Activated CD4-positive, CD25-positive, alpha-beta regulatory T cell (primary cell): ENCODE results near the gene NR2E3.

Experiments used
- DNase-seq, 4 experiments: peaks; one replicate each; lab custom pipeline; 2025; lab: John Stamatoyannopoulos, UW

Gene NR2E3

DNA sequence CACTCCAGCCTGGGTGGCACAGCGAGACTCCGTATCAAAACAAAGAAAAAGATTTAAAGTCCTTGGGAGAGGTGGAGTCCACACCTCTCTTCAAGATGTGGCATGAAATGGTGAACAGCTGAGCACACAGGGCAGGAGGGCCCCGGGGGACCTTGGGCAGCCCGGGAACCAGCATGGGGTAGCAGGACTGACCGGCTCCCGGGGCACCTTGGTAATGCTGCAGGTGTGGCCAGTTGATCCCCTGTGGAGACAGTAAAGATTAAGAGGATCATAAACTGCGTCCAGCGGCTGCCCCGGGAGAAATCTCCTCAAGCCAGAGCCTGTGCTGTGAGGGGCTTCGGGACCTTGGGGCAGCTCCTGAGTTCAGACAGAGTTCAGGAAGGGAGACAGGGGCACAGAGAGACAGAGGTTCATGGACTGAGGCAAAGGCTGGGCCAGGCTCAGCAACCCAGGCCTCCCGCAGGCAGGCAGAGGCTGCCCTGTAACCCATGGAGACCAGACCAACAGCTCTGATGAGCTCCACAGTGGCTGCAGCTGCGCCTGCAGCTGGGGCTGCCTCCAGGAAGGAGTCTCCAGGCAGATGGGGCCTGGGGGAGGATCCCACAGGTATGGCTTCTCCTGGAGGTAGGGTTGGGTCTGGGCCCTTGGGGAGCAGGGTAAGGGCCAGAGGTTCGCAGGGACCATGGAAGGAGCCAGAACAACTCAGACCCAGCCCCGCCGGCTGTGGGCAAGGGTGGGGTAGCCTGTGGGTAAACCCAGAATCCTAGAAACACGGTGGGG is at the start of gene NR2E3:
Gene NR2E3 (plus strand): TSS at position 299 of the 780 bp plus-strand sequence. CDS start 190 bp downstream, at position 489.
- DNase-seq, result no peak

DNA sequence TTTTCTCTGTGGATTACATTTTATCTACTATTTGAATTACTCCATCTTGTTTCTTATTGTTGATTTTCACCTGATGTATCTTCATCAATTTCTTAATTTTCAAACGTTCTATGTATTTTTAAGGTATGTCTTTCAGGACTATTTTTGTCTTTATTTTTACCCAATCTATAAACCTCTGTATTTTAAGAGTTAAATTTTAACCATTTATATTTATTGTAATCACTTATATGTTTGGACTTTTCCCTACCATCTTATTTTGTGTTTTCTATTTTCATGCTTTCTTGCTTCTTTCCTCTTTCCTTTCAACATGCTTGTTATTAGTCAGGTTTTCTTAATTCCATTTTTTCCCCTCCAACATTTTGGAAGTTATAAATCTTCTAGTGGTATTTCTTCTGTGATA is 49.5 kb upstream of the NR2E3 start:
- DNase-seq, result no peak

DNA sequence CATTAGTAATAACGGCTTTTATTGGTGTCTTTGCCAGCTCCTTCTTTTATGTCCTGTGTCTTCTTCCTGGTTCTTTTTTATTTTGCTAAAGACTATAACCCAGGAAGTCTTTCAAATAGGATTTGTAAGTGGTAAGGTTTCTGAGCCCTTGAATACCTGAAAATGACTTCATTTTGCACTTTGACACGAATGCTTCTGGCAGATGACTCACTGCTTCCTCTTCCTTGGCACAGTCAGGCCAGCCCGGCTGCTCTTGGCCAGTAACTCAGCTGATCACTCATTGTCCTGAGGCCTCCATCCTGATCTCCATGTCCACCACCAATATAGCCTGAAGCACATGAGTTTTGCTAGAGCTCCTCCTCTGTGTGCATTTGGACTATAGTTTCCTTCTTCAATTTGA is 48.7 kb upstream of the NR2E3 start:
- no peak for DNase-seq

DNA sequence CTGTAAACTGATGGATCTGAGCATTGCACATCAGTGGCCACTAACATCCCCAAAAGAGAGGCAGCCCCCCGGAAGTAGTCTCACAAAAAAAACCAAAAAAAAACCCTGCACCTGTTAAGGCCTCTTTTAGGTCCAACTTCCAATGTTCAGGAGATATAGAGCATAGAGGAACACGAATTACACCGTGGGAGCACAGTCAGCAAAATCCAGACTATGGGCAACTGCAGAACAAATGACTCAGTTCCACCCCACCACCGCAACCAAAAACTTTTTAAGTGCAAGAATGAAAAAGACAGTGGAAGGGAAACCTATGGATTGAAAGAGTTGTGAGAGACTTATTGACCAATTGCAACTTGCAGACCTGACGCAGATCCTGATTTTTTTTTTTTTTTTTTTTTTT is 42.2 kb upstream of the NR2E3 start:
- DNase-seq, result no peak

DNA sequence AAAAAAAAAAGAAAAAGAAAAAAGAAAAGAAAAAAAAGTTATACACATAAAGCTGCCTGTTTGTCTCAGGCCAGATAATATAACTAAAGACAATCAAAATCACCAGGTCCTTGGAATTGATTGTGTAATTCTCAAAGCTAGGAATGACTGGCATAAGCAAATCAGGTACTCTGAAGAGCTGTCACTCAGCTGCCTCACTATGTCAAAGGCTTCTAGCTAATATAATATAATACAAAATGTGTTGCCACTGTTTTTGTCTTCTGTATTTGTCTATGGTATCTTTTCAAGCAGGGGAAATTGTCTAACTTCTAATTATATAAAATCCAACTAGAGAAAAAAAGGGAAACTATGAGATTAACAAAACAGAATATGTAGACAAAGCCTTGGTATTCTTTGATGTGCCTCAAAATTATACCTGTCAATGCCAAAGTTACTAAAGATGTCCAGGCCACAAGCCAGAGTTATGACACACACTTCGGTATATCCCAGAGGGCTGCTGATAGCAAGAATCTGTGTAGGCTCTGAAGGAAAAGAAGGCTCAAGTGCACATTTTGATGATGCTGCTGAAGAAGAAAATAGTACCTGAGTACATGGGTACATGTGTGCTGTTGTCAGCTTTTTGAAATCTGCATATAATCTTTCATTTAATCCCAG is 37.0 kb upstream of the NR2E3 start:
- DNase-seq, result no peak

DNA sequence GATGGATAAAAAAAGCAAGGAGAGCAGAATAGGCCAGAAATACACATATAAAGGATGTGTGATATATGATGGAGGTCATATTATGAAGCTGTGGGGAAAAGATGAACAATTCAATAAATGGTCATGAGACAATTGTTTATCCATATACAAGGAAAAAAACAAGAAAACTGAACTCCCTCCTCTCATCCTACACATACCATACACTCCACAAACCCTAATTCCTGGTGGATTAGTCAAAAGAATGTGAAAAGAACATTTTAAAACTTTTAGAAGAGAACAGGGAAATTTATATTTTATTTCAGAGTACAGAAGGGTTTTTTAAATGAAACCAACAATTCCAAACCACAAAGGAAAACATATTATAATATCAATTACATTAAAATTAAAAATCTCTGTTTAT is 34.5 kb upstream of the NR2E3 start:
- no peak for DNase-seq

DNA sequence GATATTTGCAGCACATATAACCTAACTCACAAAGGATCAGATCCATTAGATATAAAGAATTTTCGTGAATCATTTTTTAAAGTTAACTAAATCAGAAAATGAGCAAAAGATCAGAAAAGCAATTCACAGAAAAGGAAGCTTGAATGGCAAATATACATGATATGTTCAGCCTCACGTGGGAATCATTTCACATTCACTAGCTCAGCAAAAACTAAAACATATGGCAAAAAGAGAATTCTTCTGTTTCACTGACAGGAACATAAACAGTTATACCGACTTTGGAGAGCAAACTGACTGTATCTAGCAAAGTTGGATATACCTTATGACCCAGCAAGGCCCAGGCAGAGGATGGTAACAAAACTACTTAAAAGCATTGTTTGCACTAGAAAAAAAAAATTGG is 34.0 kb upstream of the NR2E3 start:
- no peak for DNase-seq

DNA sequence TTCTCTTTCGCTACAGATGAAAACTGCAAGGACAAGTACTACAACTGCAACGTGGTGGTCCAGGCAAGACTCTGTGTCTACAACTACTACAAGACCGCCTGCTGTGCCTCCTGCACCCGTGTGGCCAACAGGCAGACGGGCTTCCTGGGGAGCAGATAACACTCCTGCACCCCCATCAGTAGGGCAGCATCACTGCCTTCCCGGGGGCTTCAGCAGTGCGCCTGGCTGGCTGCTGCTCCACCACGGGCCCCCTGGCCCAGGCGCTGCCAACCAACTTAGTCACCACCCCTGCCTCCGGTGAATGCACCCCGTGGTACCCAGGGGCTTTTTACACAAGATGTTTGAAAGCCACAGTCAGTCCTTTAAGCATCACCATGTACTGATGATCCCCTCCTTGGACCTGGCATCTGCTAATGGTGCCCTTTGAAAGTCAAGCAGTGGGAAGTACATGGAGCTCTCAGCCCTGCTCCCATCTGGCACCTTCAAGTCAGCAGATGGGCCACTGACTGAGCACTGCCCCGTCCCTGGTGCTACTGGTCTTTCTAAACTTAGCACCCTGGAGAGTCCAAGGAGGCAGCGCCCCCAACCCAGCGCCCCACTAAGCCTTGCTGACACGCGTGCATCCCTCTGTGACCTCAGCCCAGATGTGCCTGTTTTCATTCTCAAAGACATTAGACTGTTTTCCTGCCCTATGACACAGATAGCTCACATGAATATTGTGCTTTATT is 33.0 kb upstream of the NR2E3 start:
- no peak for DNase-seq

DNA sequence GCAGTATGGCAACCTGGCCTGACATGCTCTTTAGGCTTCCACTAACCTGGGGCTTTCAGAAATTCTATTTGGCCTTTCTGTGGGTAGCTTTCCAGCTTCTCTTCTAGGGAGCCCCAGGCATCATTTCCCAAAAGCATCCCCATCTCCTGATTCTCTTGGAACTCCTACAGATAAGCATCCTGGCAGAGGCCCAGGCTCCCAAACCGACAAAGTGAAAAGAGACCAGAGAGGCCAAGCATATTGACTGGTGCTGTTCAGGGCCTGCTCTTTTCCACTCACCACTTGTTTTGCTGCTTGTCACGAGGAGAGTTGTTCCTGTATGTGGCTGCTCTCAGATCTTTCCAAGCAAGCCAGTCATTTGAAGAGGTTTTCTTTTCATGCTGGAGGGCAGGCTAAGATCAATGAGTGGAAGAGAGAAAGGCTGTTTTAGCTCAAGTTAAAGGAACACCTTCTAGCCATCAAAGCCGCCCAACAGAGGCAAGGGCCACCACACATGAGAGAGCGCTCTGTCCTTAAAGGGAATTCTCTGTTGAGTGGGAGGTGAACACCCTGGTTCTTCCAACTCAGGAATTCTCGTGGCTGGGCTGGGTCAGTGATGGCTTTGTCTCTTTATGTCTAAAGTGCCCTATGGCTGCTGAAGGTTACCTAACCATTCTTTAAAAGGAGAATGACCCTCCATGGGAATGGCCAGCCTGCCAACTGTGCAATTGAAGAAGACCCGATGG is 31.1 kb upstream of the NR2E3 start:
- no peak for DNase-seq

DNA sequence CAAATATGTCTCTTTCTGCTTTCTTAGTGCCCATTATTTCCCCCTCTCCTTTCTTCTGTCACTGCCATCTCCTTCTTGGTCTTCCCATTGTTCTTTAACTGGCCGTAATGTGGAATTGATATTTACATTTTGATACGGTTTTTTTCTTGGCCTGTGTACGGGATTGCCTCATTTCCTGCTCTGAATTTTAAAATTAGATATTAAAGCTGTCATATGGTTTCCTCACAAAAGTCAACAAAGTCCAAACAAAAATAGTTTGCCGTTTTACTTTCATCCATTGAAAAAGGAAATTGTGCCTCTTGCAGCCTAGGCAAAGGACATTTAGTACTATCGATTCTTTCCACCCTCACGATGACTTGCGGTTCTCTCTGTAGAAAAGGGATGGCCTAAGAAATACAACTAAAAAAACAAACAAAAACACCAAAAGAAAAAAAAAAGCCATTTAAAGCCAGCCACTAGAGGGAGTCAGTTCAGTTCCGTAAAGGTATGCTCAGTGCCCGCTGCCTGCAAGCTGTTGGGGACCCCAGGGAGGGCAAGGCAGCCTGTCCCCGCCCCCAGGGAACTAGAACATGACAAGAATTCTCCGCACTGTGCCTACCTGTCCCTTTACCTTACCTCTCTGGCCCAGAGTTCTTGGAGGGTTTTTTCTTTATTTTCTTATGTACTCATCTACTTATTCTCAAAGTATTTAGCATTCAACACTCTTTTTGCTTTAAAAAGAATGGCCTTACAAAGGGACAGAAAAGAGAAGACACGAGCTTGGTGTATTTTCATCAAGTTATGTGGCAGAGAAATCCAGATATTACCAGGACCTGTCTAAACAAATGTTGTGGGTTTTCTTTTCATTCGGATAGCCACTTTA is 30.0 kb upstream of the NR2E3 start:
- DNase-seq, result peak in 1 of 4 experiments; percentile 7

DNA sequence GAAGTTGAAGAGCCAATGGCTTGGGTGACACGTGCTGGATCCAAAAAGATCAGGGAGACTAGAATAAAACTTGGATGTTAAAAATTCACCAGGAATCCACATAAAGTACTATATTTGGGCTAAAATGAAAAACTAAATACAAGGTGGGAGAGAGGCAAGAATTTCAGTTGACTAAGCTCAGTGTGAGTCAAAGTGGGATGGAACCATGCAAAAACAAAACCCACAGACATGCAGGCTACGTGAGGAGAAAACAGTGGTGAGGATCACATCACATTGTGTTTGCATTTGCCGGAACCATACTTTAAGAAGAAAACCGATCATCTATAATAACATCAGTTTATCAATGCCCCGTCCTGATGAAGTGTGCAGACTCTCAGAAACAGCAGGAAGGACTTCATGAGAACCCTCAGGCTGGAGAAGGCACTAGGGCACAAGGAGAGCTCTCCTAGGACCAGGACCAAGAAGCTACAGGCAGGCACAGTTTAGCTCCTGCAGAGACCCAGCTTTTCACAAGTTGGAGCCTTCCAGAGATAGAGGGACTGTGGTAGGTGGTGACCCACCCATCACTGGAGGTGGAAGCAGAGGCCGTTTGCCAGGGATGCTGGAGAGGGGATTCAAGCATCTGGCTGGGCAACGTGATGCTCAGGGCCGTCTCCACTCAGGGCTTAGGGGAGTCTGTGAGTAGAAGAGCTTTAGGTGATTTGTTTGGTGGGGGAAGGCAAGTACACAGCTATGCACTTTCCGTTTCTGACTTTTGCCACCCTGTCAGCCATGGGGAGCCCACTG is 29.0 kb upstream of the NR2E3 start:
- no peak for DNase-seq

DNA sequence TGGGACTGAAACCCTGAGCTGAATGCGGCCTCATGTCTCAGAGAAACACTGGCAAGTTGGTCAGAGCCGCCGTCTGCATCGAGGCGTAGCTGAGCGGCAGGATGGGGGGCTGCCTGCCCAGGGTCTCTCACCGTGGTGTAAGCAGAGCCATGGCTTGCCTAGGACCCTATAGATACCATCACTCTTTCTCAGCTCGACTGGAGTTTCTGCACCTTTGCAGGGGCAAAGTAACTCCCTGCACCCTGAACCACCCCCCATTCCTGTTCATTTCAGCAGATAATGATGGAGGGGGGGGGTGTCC is 28.4 kb upstream of the NR2E3 start:
- no peak for DNase-seq

DNA sequence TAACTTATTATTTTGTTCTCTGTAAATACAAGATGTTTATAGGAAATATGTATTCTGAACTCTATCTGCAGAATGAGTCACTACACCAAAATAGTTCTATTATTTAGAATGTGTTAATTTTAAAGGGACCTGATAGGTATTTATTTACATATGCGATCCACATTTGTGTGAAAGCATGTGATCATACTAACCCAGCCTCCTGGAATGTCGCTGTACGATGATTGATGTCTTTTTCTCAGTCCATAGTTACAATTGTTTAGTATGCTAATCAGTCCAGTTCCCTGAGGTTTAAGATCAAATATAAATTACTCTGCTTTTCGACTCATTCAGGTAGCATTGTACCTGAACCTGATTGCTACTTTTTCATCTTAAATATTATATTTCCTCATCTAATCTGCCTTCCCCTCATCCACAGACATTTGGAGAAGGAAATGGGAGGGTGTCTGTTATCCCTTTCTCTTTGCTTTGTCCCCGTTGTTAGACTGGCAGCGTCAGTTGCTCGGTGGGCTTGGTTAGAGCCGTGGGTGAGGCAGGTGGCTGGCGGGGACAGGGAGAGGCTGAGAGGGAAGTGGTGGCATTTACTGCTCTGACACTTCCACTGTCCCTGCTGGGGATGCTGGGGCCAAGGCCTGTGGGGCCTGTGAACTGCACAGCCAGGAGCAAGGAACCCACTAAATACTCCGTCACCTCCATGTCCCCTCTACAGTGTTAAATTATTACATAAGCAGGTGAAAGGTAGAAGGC is 27.8 kb upstream of the NR2E3 start:
- DNase-seq, result no peak

DNA sequence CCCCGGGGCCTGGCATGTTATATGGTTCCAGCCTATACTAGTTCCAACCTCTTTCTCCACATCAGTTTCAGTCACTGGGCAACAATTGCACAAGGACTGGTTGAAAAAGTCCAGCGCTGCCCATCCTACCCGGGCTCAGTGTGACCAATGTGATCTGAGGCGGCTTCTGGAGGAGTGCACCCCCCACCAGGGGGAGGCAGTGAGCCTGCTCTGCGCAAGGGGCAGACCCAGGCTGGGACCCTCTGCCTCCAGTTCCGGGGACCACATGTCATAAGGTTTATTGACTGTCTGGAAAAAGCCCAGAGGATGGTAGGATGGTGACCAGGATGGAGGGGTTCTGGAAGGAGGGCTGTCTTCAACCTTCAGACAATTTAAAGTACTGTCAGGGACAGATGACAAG is 25.6 kb upstream of the NR2E3 start:
- DNase-seq, result no peak

DNA sequence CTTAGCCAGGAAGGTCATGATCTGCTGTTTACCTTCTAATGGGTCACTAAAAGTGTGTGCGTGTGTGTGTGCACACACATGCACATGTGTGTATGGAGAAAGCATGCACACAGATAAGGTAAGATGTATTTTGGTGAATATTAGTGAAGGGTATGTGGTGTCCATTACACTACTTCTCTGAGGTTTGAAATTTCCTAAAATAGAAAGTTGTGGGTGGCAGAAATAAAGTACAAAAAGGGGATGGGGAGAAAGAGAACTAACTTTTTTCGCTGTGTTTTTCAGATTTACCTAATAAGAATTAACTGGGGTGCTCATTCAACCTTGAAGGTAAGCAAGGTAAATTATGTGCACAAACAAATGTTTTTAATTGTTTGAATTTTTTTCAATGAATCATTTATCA is 24.4 kb upstream of the NR2E3 start:
- no peak for DNase-seq

DNA sequence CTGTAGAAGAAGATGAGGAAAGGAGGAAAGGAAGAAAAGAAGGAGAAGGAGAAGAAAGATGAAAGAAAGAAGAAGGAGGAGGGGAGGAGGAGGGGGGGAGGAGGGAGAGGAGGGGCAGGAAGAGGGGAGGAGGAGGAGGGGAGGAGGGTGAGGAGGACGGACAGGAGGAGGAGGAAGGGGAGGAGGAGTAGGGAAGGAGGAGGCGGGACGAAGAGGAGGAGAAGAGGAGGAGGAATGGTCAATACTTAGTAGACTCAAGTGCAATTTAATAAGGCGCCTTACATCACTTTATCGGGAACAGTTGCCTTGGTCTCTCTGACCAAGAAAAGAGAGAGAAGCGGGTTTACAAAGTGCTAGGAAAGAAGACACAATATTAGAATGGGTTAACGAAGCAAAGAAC is 23.7 kb upstream of the NR2E3 start:
- DNase-seq, result no peak

DNA sequence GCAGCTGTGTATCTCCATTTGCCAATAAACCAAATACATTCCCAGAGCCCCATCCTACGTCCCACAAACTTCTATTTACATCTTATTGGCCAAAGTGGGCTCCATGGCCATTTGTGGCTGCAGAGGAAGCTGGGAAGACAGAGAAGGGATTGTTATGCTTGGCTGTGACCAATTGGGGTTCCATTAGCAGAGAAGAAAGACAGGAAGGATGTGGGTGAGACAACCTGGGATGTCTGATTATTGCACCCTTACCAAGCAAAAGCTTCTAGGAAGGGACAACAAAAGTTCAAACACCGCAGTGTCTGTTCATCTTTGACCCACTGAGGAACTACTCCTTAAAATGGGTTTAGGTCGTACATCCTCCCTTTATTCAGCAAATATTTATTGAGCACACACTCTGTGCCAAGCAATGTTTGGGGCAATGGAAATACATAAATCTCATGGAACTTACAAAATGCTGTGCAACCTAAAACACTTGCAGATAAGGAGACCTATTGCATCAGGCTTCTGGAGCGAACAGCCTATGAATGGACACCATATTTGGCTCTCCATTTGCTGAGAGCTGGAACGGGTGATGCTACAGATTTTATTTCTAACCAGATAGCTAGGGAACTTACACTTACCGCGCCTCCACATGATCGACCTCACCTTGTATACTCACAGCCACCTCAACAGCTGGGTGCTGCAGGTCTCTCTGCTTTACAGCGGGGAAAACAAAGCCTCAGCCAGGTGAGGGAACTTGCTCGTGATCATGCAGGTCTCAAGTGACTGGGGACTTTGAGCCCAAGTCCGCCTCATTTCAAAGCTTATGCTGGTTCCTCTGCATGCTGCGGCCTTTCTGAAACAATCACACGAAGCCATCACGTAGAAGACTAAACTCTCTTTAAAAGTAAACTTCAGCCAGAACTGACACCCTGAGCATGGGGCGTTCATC is 21.4 kb upstream of the NR2E3 start:
- DNase-seq, result no peak

DNA sequence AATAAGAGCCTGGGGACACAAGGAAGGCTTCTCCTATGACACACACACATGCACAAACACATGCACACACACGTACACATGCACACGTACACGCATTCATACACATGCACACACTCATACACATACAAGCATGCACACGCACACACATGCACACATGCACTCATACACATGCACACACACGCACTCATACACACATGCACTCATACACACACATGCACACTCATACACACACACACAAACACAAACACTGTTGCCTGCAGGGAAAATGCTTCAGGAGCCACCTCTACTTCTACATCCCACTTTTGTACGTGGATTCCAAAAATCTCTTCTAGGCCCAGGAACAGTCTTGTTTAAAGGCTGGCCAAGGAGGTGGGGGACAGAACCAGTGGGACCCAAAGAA is 20.7 kb upstream of the NR2E3 start:
- DNase-seq, result no peak

DNA sequence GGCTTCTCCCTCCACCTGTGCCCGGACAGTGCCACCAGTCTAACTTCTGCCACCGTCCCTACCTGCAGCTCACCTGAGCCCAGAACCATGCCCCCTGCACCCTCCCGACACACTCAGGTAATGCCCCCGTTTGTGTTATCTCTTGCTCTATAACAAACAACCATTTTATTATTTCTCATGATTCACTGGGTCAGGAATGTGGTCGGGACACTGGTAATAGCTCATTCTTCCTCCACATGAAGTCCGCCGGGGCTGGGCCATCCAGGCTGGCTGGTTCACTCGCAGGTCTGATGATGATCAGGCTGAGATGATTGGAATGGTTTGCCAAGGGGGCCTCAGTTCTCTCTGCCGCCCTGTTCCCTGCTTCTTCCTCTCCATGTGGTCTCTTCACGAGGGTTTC is 20.3 kb upstream of the NR2E3 start:
- no peak for DNase-seq
